Ramos (cell line): Measurements from ENCODE around the gene SCGB3A1.

Experiments used
- in situ Hi-C: fragments of 300-500 bp; cut with MboI; formaldehyde crosslinking; loops from one replicate; pipeline ENCODE4 v1.14.3; 2022; ENCODE audit warnings: low sequenced_read_pairs; ENCODE audit not compliant: unreplicated experiment

Gene SCGB3A1

GRCh38 chr5:180593446-180594206 lies 2.3 kb upstream of the SCGB3A1 start:
- in situ Hi-C loops: no loop called here

- in situ Hi-C loops: no loop called here
These were observed 877 bp upstream of the SCGB3A1 start for GRCh38 chr5:180592176-180592575.

GRCh38 chr5:180590543-180591310 lies 572 bp downstream of the SCGB3A1 start:
- in situ Hi-C loops: no loop called here

GRCh38 chr5:180589771-180590542 lies 1.3 kb downstream of the SCGB3A1 start:
- in situ Hi-C loops: no loop called here

- in situ Hi-C loops: no loop called here
These were observed 4.4 kb downstream of the SCGB3A1 start for GRCh38 chr5:180586870-180587269.

- in situ Hi-C loops: no loop called here
These were observed 5.1 kb downstream of the SCGB3A1 start for GRCh38 chr5:180586204-180586603.

- in situ Hi-C loops: no loop called here
These were observed 7.6 kb downstream of the SCGB3A1 start for GRCh38 chr5:180583738-180584137.

- in situ Hi-C loops: no loop called here
These were observed 10.6 kb downstream of the SCGB3A1 start for GRCh38 chr5:180580681-180581080.

GRCh38 chr5:180575571-180575970 lies 15.7 kb downstream of the SCGB3A1 start:
- in situ Hi-C loops: no loop called here

GRCh38 chr5:180568914-180569313 lies 22.4 kb downstream of the SCGB3A1 start:
- in situ Hi-C loops: no loop called here

- in situ Hi-C loops: no loop called here
These were observed 27.3 kb downstream of the SCGB3A1 start for GRCh38 chr5:180563994-180564393.

- in situ Hi-C loops: no loop called here
These were observed 33.1 kb downstream of the SCGB3A1 start for GRCh38 chr5:180558232-180558631.

GRCh38 chr5:180557217-180557809 lies 34.0 kb downstream of the SCGB3A1 start:
- in situ Hi-C loops: no loop called here

- in situ Hi-C loops: no loop called here
These were observed 36.0 kb downstream of the SCGB3A1 start for GRCh38 chr5:180555168-180555921.

- in situ Hi-C loops: no loop called here
These were observed 37.8 kb downstream of the SCGB3A1 start for GRCh38 chr5:180553530-180553929.

- in situ Hi-C loops: no loop called here
These were observed 42.7 kb downstream of the SCGB3A1 start for GRCh38 chr5:180548563-180548962.

GRCh38 chr5:180545248-180545647 lies 46.1 kb downstream of the SCGB3A1 start:
- in situ Hi-C loops: no loop called here

- in situ Hi-C loops: no loop called here
These were observed 49.6 kb downstream of the SCGB3A1 start for GRCh38 chr5:180541710-180542109.
